ENCODE measurements around the gene LTBP1. TPM values are rescaled to one million over a fixed set of nuclear protein-coding genes. Genes with fewer than 3 reads are reported as not detected.

Gene LTBP1
- total and polyA plus RNA-seq, 2 of the 13 experiments (the other 11 are each of a cell fraction or from before 2014, with no cell fraction given) = 0.12 to 0.22 TPM

DNA sequence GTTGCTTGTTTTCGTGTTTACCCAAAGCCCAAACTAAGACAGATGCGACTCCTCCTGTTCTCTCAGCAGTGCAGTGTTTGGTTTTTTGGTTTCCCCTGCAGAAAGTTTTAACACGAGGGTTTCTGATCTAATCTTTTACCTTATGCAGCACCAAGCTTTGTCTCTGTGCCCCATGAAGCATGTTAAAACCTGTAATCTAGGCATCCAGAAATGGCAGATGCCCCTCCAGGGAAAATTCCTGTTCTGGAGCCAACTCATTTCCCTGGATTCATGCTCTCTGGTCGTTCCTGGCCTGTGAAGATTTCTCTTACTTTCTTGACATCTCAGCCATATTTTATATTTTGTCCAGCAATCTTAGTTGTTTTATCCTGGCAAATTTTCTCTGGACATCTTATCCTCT lies 91.5 kb downstream of the LTBP1 start (continued):
- TF ChIP-seq ZBTB40 (IDR thresholded peaks at IDR 0.05) = no peak
- TF ChIP-seq ZBTB40 (CRISPR knock-in tag; IDR thresholded peaks at IDR 0.05) = no peak
- no peak for TF ChIP-seq ZNF567 (CRISPR knock-in tag; IDR thresholded peaks at IDR 0.05; ENCODE audit: borderline replicate concordance)
- no peak for TF ChIP-seq ZNF460 (CRISPR knock-in tag; IDR thresholded peaks at IDR 0.05; ENCODE audit: borderline replicate concordance)

DNA sequence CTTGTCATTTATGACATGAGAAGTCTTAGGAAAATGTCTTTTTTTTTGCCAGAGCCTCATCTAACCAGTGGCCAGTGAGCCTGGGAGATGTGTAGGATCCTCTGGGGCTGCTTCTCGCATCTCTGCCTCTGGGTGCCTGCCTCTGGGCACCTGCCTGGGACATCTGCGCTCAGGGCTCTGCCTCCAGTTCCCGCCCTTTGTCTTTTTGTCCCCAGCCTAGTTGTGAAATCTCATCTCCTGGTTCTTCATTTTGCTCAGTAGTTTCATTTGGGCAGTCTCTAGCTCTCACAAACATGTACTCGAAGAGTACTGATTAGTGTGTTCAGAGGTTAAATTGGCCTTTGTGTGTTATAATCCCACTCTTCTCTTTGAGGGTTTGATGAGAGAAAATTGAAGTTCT lies 92.0 kb downstream of the LTBP1 start:
- no peaks in the 10 kb centered on the region; the same call in 1 of the 2 replicates for H3K4me1 ChIP-seq (ENCODE audit: insufficient read depth, low read length)
- in situ Hi-C loops (cut with HindIII; ENCODE audit: extremely low pct_ligation_motif_present, low pct_unique_long_range_greater_than_20kb) (no loop called here), intact Hi-C loops (cut with micrococcal nuclease; ENCODE audit: unreplicated experiment) (no loop called here)
- H3K27me3 ChIP-seq (ENCODE audit: control insufficient read depth in 1 of 2, insufficient read depth in 2 of 2, low read length in 2 of 2) = peaks cover 0 to 18% of the 10 kb centered on the region in 2 experiments; a peak in 2 of 5 replicates
- H2AFZ ChIP-seq (ENCODE audit: low read length) = no peak overlapping the region
- no TSS peak for BruUV-seq (replicated peaks)
- H3K4me3 ChIP-seq (replicated peaks in 1 of 3; ENCODE audit: insufficient read depth in 1 of 3, low read depth in 2 of 3, low read length in 3 of 3) = no peak overlapping the region
- ChIA-PET POLR2A (no interaction called here), CTCF (ENCODE audit: low intra/inter-chr PET ratio, low total read pairs) (no interaction called here)
- no peaks in the 10 kb centered on the region for H3K79me2 ChIP-seq (ENCODE audit: insufficient read depth, low read length)
- ATAC-seq = no peak
- no peak overlapping the region for H3K4me2 ChIP-seq (ENCODE audit: low read depth, low read length)
- H4K20me1 ChIP-seq (ENCODE audit: insufficient read depth, low read length) = no peaks in the 10 kb centered on the region
- H3K9me3 ChIP-seq (ENCODE audit: low read length) = no peaks in the 10 kb centered on the region
- 17% methylated on average over 4 of the region's 4 CpGs for WGBS (ENCODE audit: low lambda C conversion rate)
- no peak for FAIRE-seq
- no peak overlapping the region for H3K9ac ChIP-seq (ENCODE audit: insufficient read depth, low read depth, low read length)
- no peaks in the 10 kb centered on the region for H3K36me3 ChIP-seq (replicated peaks in 1 of 2; ENCODE audit: control insufficient read depth in 1 of 2, insufficient read depth in 2 of 2, low read length in 2 of 2)
- DNase-seq (ENCODE audit: low spot score) = no peak
- no peak overlapping the region for H3K27ac ChIP-seq (ENCODE audit: extremely low read length, insufficient read depth, low read length)
- TF ChIP-seq ZNF562 (CRISPR knock-in tag; IDR thresholded peaks at IDR 0.05; ENCODE audit: borderline replicate concordance) = no peak
- TF ChIP-seq ARID2 (CRISPR knock-in tag; IDR thresholded peaks at IDR 0.05; ENCODE audit: borderline replicate concordance) = no peak
- no peak for TF ChIP-seq ZFP36 (IDR thresholded peaks at IDR 0.05; ENCODE audit: borderline replicate concordance, low read depth, low read length, partially characterized antibody)
- no peak for TF ChIP-seq ZNF746 (CRISPR knock-in tag; IDR thresholded peaks at IDR 0.05)
- TF ChIP-seq RORA (CRISPR knock-in tag; IDR thresholded peaks at IDR 0.05) = no peak
- no peak for TF ChIP-seq MIXL1 (CRISPR knock-in tag; IDR thresholded peaks at IDR 0.05)
- no peak for TF ChIP-seq ZNF256 (CRISPR knock-in tag; conservative IDR thresholded peaks at IDR 0.05)
- TF ChIP-seq ATF7-NPFF (CRISPR knock-in tag; IDR thresholded peaks at IDR 0.05; ENCODE audit: low read depth) = no peak

All from HepG2 (cell line).